MM.1S (cell line): ENCODE measurements around the gene UNC5CL.

Experiments used
- DNase-seq: peaks from one replicate; pipeline ENCODE4 v3.0.0-alpha.2; 2015
- H2AFZ ChIP-seq: fragments of 300-600 bp; sonication (generic); 2 replicates; pipeline ENCODE4 v1.6.0; 2016; ENCODE audit warnings: antibody characterized with exemption, low read length
- H3F3A ChIP-seq: fragments of 300-600 bp; sonication (generic); 2 replicates; pipeline ENCODE4 v1.6.1; 2016; ENCODE audit warnings: mild to moderate bottlenecking, antibody characterized with exemption, low read length, moderate library complexity, mixed read lengths; ENCODE audit not compliant: insufficient read depth
- H3K27ac ChIP-seq: fragments of 300-600 bp; sonication (generic); 2 replicates; pipeline ENCODE4 v1.5.1; 2016; ENCODE audit warnings: mild to moderate bottlenecking, low read length
- H3K27me3 ChIP-seq: fragments of 300-600 bp; sonication (generic); replicated peaks from 2 replicates; pipeline ENCODE4 v1.6.0; 2016; ENCODE audit warnings: low read length; ENCODE audit not compliant: insufficient read depth
- H3K36me3 ChIP-seq: fragments of 300-600 bp; sonication (generic); replicated peaks from 2 replicates; pipeline ENCODE4 v1.6.1; 2016; ENCODE audit warnings: mild to moderate bottlenecking, low read length, mixed read lengths; ENCODE audit not compliant: insufficient read depth
- H3K4me1 ChIP-seq: fragments of 300-600 bp; sonication (generic); 2 replicates; pipeline ENCODE4 v1.6.1; 2016; ENCODE audit warnings: low read length, mixed read lengths
- H3K4me2 ChIP-seq: fragments of 300-600 bp; sonication (generic); 2 replicates; pipeline ENCODE4 v1.6.0; 2016; ENCODE audit warnings: low read depth, low read length
- H3K4me3 ChIP-seq: fragments of 300-600 bp; sonication (generic); 2 replicates; pipeline ENCODE4 v1.5.1; 2016; ENCODE audit warnings: low read length, mixed read lengths
- H3K79me2 ChIP-seq: fragments of 300-600 bp; sonication (generic); 2 replicates; pipeline ENCODE4 v1.6.1; 2016; ENCODE audit warnings: mixed run types, low read length, mixed read lengths
- H3K9ac ChIP-seq: fragments of 300-600 bp; sonication (generic); 2 replicates; pipeline ENCODE4 v1.6.1; 2016; ENCODE audit warnings: low read length, mixed read lengths
- H3K9me2 ChIP-seq: fragments of 300-600 bp; sonication (generic); replicated peaks from 2 replicates; pipeline ENCODE4 v1.6.1; 2016; ENCODE audit warnings: mild to moderate bottlenecking, low read length, mixed read lengths; ENCODE audit not compliant: insufficient read depth
- H3K9me3 ChIP-seq: fragments of 300-600 bp; sonication (generic); replicated peaks from 2 replicates; pipeline ENCODE4 v1.6.1; 2016; ENCODE audit warnings: mild to moderate bottlenecking, low read length, mixed read lengths; ENCODE audit not compliant: insufficient read depth
- H4K20me1 ChIP-seq: fragments of 300-600 bp; sonication (generic); 2 replicates; pipeline ENCODE4 v1.6.1; 2016; ENCODE audit warnings: mild to moderate bottlenecking, low read length, moderate library complexity, mixed read lengths; ENCODE audit not compliant: insufficient read depth
- EZH2 ChIP-seq: fragments of 300-600 bp; sonication (generic); optimal IDR thresholded peaks from 2 replicates; pipeline ENCODE3; 2017; ENCODE audit warnings: low read depth, mild to moderate bottlenecking, antibody characterized with exemption, low read length, mixed read lengths
- EZH2phosphoT487 ChIP-seq: fragments of 300-600 bp; sonication (generic); IDR thresholded peaks from 2 replicates; pipeline ENCODE4 v1.6.1; 2018; ENCODE audit warnings: antibody characterized with exemption, low read length
- TF ChIP-seq, protein P1 (sequence below): fragments of 300-600 bp; sonication (generic); IDR thresholded peaks from 2 replicates; pipeline ENCODE4 v1.5.1; 2016; ENCODE audit warnings: antibody characterized with exemption, low read length, mixed read lengths

UNC5CL gene

GRCh38 chr6:41039060-41039998 is at the start of gene UNC5CL:
UNC5CL (minus strand) TSS chr6:41039221; CDS start chr6:41035074, 4,147 bp downstream.
- Histone ChIP-seq H2AFZ (no peak within 1 kb of the TSS), H4K20me1 (no peaks in the 10 kb centered on the region), H3K4me3 (no peak within 1 kb of the TSS), H3F3A (no peaks in the 10 kb centered on the region), H3K79me2 (no peaks in the 10 kb centered on the region), H3K9me2 (no peaks in the 10 kb centered on the region), H3K27me3 (no peaks in the 10 kb centered on the region), H3K9me3 (no peaks in the 10 kb centered on the region), H3K36me3 (no peaks in the 10 kb centered on the region), H3K4me2 (no peak within 1 kb of the TSS), H3K9ac (no peak within 1 kb of the TSS), H3K27ac (no peak within 1 kb of the TSS), H3K4me1 (no peaks in the 10 kb centered on the region)
- TF ChIP-seq, protein P1, sequence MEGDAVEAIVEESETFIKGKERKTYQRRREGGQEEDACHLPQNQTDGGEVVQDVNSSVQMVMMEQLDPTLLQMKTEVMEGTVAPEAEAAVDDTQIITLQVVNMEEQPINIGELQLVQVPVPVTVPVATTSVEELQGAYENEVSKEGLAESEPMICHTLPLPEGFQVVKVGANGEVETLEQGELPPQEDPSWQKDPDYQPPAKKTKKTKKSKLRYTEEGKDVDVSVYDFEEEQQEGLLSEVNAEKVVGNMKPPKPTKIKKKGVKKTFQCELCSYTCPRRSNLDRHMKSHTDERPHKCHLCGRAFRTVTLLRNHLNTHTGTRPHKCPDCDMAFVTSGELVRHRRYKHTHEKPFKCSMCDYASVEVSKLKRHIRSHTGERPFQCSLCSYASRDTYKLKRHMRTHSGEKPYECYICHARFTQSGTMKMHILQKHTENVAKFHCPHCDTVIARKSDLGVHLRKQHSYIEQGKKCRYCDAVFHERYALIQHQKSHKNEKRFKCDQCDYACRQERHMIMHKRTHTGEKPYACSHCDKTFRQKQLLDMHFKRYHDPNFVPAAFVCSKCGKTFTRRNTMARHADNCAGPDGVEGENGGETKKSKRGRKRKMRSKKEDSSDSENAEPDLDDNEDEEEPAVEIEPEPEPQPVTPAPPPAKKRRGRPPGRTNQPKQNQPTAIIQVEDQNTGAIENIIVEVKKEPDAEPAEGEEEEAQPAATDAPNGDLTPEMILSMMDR = peak; percentile 88
- no peak for TF ChIP-seq EZH2
- no peak for TF ChIP-seq EZH2phosphoT487
- DNase-seq = peak; percentile 38

DNA sequence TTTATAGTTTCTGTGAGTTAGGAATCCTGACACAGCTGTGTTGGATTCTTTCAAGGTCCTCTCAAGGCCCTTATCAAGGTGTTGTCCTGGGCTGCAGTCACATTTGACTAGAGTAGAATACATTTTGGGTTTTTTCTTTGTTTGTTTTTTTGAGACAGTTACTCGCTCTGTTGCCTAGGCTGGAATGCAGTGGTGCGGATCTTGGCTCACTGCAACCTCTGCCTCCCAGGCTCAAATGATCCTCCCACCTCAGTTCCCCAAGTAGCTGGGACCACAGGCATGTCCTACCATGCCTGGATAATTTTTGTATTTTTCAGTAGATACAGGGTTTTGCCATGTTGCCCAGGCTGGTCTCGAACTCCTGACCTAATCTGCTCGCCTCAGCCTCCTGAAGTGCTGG is 49.4 kb upstream of the UNC5CL start:
- H3K4me3 ChIP-seq = no peak overlapping the region
- no peak overlapping the region for H2AFZ ChIP-seq
- H3K27ac ChIP-seq = no peak overlapping the region
- no peak overlapping the region for H3K9ac ChIP-seq
- no peaks in the 10 kb centered on the region for H3K4me1 ChIP-seq
- TF ChIP-seq EZH2phosphoT487 = no peak
- TF ChIP-seq EZH2 = no peak
- TF ChIP-seq, protein P1 = no peak
- no peaks in the 10 kb centered on the region for H4K20me1 ChIP-seq
- DNase-seq = no peak
- no peak overlapping the region for H3K4me2 ChIP-seq
- no peaks in the 10 kb centered on the region for H3K27me3 ChIP-seq
- H3K9me2 ChIP-seq = no peaks in the 10 kb centered on the region
- no peaks in the 10 kb centered on the region for H3K9me3 ChIP-seq
- peaks cover 15% of the 10 kb centered on the region for H3K79me2 ChIP-seq
- no peaks in the 10 kb centered on the region for H3F3A ChIP-seq
- H3K36me3 ChIP-seq = peaks cover 14% of the 10 kb centered on the region

GRCh38 chr6:41085182-41085581 is 46.2 kb upstream of the UNC5CL start:
- H2AFZ ChIP-seq = no peak overlapping the region
- H3K9ac ChIP-seq = no peak overlapping the region
- H3K4me2 ChIP-seq = no peak overlapping the region
- H3F3A ChIP-seq = no peaks in the 10 kb centered on the region
- H3K79me2 ChIP-seq = peaks cover 45% of the 10 kb centered on the region
- TF ChIP-seq, protein P1 = no peak
- no peak for TF ChIP-seq EZH2
- no peak for TF ChIP-seq EZH2phosphoT487
- H4K20me1 ChIP-seq = no peaks in the 10 kb centered on the region
- H3K36me3 ChIP-seq = peaks cover 9% of the 10 kb centered on the region
- no peak overlapping the region for H3K27ac ChIP-seq
- no peaks in the 10 kb centered on the region for H3K9me2 ChIP-seq
- H3K27me3 ChIP-seq = no peaks in the 10 kb centered on the region
- no peak for DNase-seq
- no peaks in the 10 kb centered on the region for H3K4me1 ChIP-seq
- H3K9me3 ChIP-seq = no peaks in the 10 kb centered on the region
- no peak overlapping the region for H3K4me3 ChIP-seq
